Common myeloid progenitor, CD34-positive (primary cell): Measurements from ENCODE around the gene NPSR1.
A peak's percentile ranks its signal among the peaks of the same experiment; 100 is the strongest.

Experiments
- CTCF ChIA-PET: fragments of 350-600 bp; sonication (Branson Sonifier 250); formaldehyde crosslinking; loops from one replicate; lab custom pipeline; 2021; ENCODE audit warnings: antibody characterized with exemption; lab: Charles Lee
- POLR2A ChIA-PET: fragments of 350-600 bp; sonication (Branson Sonifier 250); formaldehyde crosslinking; loops from one replicate; lab custom pipeline; 2021; ENCODE audit warnings: antibody characterized with exemption; lab: Charles Lee
- DNase-seq, 3 donors: peaks; one replicate each; pipeline versions ENCODE4 v3.0.0 to v3.0.0-alpha.2; 2013
- H3K27ac ChIP-seq, 2 experiments: 1 replicate in 1 of 2; 2 replicates in 1 of 2; pipeline ENCODE4 v1.7.0; 2013; ENCODE audit warnings: inconsistent platforms in 2 of 2, low read length in 2 of 2, mild to moderate bottlenecking in 2 of 2, low read depth in 1 of 2, moderate library complexity in 1 of 2; ENCODE audit not compliant: severe bottlenecking in 2 of 2, insufficient read depth in 1 of 2, poor library complexity in 1 of 2
- H3K27me3 ChIP-seq, 5 experiments: replicated peaks in 2 of 5; 1 replicate in 3 of 5; 2 replicates in 2 of 5; pipeline versions ENCODE4 v1.6.1 to v1.7.0; 2013; ENCODE audit warnings: low read length in 4 of 5, mild to moderate bottlenecking in 2 of 5, moderate library complexity in 2 of 5, inconsistent platforms in 1 of 5; ENCODE audit not compliant: insufficient read depth in 5 of 5, control insufficient read depth in 4 of 5
- H3K36me3 ChIP-seq, 4 experiments: 1 replicate in 2 of 4; 2 replicates in 2 of 4; pipeline versions ENCODE4 v1.6.1 to v1.7.0; 2013; ENCODE audit warnings: low read length in 3 of 4, control low read depth in 1 of 4, mild to moderate bottlenecking in 1 of 4; ENCODE audit not compliant: control insufficient read depth in 4 of 4, insufficient read depth in 4 of 4
- H3K4me1 ChIP-seq, 4 experiments: 1 replicate in 3 of 4; 2 replicates in 1 of 4; pipeline versions ENCODE4 v1.6.1 to v1.7.1; 2013; ENCODE audit warnings: low read length in 3 of 4, mild to moderate bottlenecking in 3 of 4, control low read depth in 1 of 4, inconsistent platforms in 1 of 4, moderate library complexity in 1 of 4; ENCODE audit not compliant: control insufficient read depth in 4 of 4, insufficient read depth in 4 of 4; ENCODE audit errors: control extremely low read depth in 1 of 4
- H3K4me3 ChIP-seq, 7 experiments: 1 replicate in 4 of 7; 2 replicates in 3 of 7; pipeline versions ENCODE4 v1.5.1 to v1.7.0; 2013; ENCODE audit warnings: mild to moderate bottlenecking in 7 of 7, low read length in 6 of 7, moderate library complexity in 6 of 7, inconsistent platforms in 2 of 7, low read depth in 2 of 7, control low read depth in 1 of 7; ENCODE audit not compliant: insufficient read depth in 4 of 7, control insufficient read depth in 1 of 7; ENCODE audit errors: extremely low read depth in 1 of 7
- H3K9me3 ChIP-seq, 5 experiments: 1 replicate in 4 of 5; 2 replicates in 1 of 5; pipeline versions ENCODE4 v1.6.1 to v1.7.1; 2013; ENCODE audit warnings: low read length in 4 of 5, mild to moderate bottlenecking in 2 of 5, inconsistent platforms in 1 of 5, low read depth in 1 of 5, moderate library complexity in 1 of 5; ENCODE audit not compliant: control insufficient read depth in 4 of 5, insufficient read depth in 2 of 5; ENCODE audit errors: control extremely low read depth in 1 of 5
- WGBS: methylation state at CpG from one replicate; pipeline ENCODE4 v1.1.5; 2013; ENCODE audit not compliant: insufficient coverage; 5-methylcytosine and 5-hydroxymethylcytosine counted together

The NPSR1 gene

DNA sequence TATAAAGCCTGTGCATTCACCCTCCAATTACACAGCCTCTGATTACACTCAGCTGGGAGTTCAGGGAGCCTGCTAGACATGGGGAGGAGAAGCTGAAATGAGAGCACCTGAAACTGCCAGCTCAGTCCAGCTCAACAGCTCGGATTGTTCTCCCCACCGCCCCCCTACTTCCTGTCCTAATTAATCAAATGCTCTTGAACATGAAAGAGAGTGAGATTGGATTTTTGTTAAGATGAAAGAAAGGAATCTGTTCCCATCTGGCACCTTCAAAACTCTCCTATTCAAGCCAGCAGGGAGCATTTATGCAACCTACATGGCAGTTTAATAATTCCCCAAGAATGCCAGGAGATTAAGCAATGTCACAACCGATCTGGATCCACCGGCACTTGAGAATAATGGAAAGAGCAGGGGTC lies 98.0 kb downstream of the NPSR1 start:
- POLR2A ChIA-PET: no interaction called here

GRCh38 chr7:34756691-34757090 lies 98.7 kb downstream of the NPSR1 start:
- Histone ChIP-seq H3K4me3 (no peak overlapping the region), H3K36me3 (no peaks in the 10 kb centered on the region), H3K27me3 (peaks cover 0 to 2% (median 0%) of the 10 kb centered on the region in 5 experiments), H3K4me1 (no peaks in the 10 kb centered on the region), H3K27ac (no peak overlapping the region), H3K9me3 (no peaks in the 10 kb centered on the region)
- POLR2A ChIA-PET: no interaction called here
- WGBS: 100% methylated on average over 3 of the region's 5 CpGs
- DNase-seq: no peak
- CTCF ChIA-PET: no interaction called here

More for the DNA sequence above, 98.0 kb downstream of the NPSR1 start:
- H3K27ac ChIP-seq: no peak overlapping the region
- H3K4me1 ChIP-seq: no peaks in the 10 kb centered on the region
- WGBS: no CpG with 5 or more reads among the region's 4 CpGs
- H3K4me3 ChIP-seq: no peak overlapping the region
- H3K27me3 ChIP-seq: peaks cover 0 to 2% (median 0%) of the 10 kb centered on the region in 5 experiments
- CTCF ChIA-PET: no interaction called here
- no peaks in the 10 kb centered on the region for H3K36me3 ChIP-seq
- no peaks in the 10 kb centered on the region for H3K9me3 ChIP-seq
- DNase-seq: no peak

DNA sequence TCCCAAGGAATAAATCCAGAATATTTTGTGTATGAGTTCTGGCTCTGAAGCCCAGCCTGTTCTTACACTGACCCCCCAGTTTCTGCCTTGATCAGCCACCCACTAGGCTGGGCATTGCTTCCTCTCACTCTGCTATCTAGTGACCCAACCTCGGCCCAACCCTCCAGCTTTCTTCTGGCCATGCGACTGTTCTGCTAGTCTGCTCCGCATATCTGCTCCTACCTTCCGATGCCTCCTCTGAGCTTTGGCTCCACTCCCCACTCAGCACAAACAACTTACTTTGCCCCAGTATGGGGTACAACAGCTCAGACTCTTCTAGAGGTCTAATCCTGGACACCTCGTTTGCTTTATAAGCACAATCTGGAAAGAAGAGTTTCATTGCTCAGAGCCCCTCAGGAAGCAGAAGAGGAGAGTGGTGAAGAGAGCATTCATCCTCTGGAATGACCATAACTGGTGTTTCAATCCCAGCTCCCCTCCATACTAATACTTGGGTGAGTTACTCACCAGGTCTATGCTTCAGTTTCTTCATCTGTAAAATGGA lies 99.6 kb downstream of the NPSR1 start:
- Histone ChIP-seq H3K4me1 (no peaks in the 10 kb centered on the region), H3K36me3 (no peaks in the 10 kb centered on the region), H3K4me3 (no peak overlapping the region), H3K27me3 (peaks cover 0 to 2% (median 0%) of the 10 kb centered on the region in 5 experiments), H3K9me3 (no peaks in the 10 kb centered on the region), H3K27ac (no peak overlapping the region)
- ChIA-PET POLR2A (interaction anchor here (0.5 kb wide), 1 partner anchor 597 kb away, joined by 3 read pairs; no protein-coding TSS in a partner anchor), CTCF (no interaction called here)
- DNase-seq: no peak
- WGBS: 100% methylated on average over 4 of the region's 5 CpGs

DNA sequence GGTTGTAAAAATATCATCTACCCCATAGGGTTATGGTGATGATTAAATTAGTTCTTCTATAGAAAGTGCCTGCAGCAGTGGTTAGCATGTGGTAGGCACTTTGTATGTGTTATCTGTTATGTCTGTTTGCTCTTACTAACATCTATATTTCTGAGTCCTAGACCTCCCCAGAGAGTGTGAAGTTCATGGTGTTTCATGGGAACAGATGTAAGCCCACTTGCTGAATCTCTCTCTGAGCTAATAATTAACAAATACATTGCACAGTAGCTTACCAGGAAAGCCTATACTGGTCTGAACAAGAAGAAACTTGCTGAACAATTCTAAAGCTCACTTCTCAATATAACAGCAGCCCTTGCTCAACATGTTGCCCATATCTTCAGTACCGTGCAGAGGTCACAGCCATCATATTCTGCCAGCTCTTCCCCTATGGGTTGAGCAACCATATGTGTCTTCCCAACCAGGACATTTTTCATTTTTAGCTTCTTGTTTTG lies 100.1 kb downstream of the NPSR1 start:
- no peak for DNase-seq
- H3K9me3 ChIP-seq: no peaks in the 10 kb centered on the region
- H3K4me3 ChIP-seq: no peak overlapping the region
- 89% methylated on average over 1 of the region's 1 CpG for WGBS
- ChIA-PET CTCF (no interaction called here), POLR2A (no interaction called here)
- H3K27me3 ChIP-seq: peaks cover 0 to 2% (median 0%) of the 10 kb centered on the region in 5 experiments
- H3K27ac ChIP-seq: no peak overlapping the region
- H3K4me1 ChIP-seq: no peaks in the 10 kb centered on the region
- H3K36me3 ChIP-seq: no peaks in the 10 kb centered on the region

GRCh38 chr7:34759477-34760125 lies 101.6 kb downstream of the NPSR1 start:
- CTCF ChIA-PET: no interaction called here
- 100% methylated on average over 1 of the region's 3 CpGs for WGBS
- peak in 2 of 3 donors; percentile 2 to 4 for DNase-seq

GRCh38 chr7:34760271-34760670 lies 102.3 kb downstream of the NPSR1 start:
- no peak for DNase-seq
- POLR2A ChIA-PET: no interaction called here
- no peaks in the 10 kb centered on the region for H3K9me3 ChIP-seq
- no peak overlapping the region for H3K27ac ChIP-seq
- H3K4me1 ChIP-seq: no peaks in the 10 kb centered on the region
- no peak overlapping the region for H3K4me3 ChIP-seq
- WGBS: 100% methylated on average over 1 of the region's 2 CpGs
- H3K36me3 ChIP-seq: no peaks in the 10 kb centered on the region
- peaks cover 0 to 2% (median 0%) of the 10 kb centered on the region in 5 experiments for H3K27me3 ChIP-seq
- CTCF ChIA-PET: no interaction called here

More at GRCh38 chr7:34759477-34760125, 101.6 kb downstream of the NPSR1 start:
- Histone ChIP-seq H3K27ac (no peak overlapping the region), H3K4me1 (no peaks in the 10 kb centered on the region), H3K4me3 (no peak overlapping the region), H3K9me3 (no peaks in the 10 kb centered on the region), H3K27me3 (peaks cover 0 to 2% (median 0%) of the 10 kb centered on the region in 5 experiments), H3K36me3 (no peaks in the 10 kb centered on the region)
- POLR2A ChIA-PET: no interaction called here

DNA sequence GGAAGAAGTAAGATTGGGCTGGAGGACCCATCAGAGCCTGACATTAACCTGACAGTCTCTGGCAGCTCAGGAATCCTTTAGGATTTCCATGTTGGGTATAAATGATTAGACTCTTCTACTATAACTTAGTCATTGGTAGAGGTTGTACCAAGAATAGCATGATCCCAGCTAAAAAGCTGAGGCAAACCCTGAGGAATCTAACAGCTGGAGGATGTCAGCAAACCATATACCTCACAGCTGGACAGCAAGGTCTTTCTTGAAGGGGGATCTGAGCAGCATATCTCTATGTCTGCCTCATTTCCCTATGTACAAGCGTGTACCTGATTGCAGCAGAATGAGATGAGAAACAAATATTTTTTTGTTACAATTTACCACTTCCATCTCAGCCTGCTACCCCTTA lies 103.2 kb downstream of the NPSR1 start:
- CTCF ChIA-PET: no interaction called here

More for the DNA sequence above, 103.2 kb downstream of the NPSR1 start:
- DNase-seq: no peak
- Histone ChIP-seq H3K4me3 (no peak overlapping the region), H3K9me3 (no peaks in the 10 kb centered on the region), H3K27ac (no peak overlapping the region), H3K36me3 (no peaks in the 10 kb centered on the region), H3K4me1 (no peaks in the 10 kb centered on the region), H3K27me3 (no peaks in the 10 kb centered on the region)
- WGBS: no CpG with 5 or more reads among the region's 1 CpG
- POLR2A ChIA-PET: no interaction called here
